Esophagus squamous epithelium (tissue), 5 donors: ENCODE data around the gene DAPK1. TPM values are rescaled to one million over a fixed set of nuclear protein-coding genes. Genes with fewer than 3 reads are reported as not detected.

Experiments used
- DNase-seq: peaks from one replicate; lab custom pipeline; 2025; lab: John Stamatoyannopoulos, UW
- H3K27ac ChIP-seq, 4 donors: fragments of 200-600 bp; sonication (generic); one replicate each; pipeline ENCODE4 v1.5.1; 2016 to 2019; ENCODE audit warnings: mild to moderate bottlenecking in 1 of 4
- H3K27me3 ChIP-seq, 4 donors: fragments of 200-600 bp; sonication (generic); 1 replicate in 3 of 4; 2 replicates in 1 of 4; pipeline versions ENCODE4 v1.5.1 to v1.6.0; 2017 to 2021; ENCODE audit warnings: antibody characterized with exemption in 1 of 4
- H3K36me3 ChIP-seq, 3 donors: fragments of 200-600 bp; sonication (generic); one replicate each; pipeline ENCODE4 v1.5.1; 2016 to 2019
- H3K4me1 ChIP-seq, 3 donors: fragments of 200-600 bp; sonication (generic); one replicate each; pipeline ENCODE4 v1.5.1; 2017 to 2019
- H3K4me3 ChIP-seq, 4 donors: fragments of 200-600 bp; sonication (generic); 1 replicate in 3 of 4; 2 replicates in 1 of 4; pipeline ENCODE4 v1.5.1; 2016 to 2019; ENCODE audit warnings: mild to moderate bottlenecking in 2 of 4, moderate library complexity in 1 of 4
- H3K9me3 ChIP-seq, 3 donors: fragments of 200-600 bp; sonication (generic); one replicate each; pipeline ENCODE4 v1.5.1; 2016 to 2019
- CTCF ChIP-seq, 6 experiments: fragments of 450-650 bp in 4 of 6; fragments of 200-600 bp in 2 of 6; sonication (generic) in 2 of 6; IDR thresholded peaks; one replicate each; pipeline ENCODE4 v1.5.1; 2016 to 2019; ENCODE audit warnings: antibody characterized with exemption in 6 of 6, mild to moderate bottlenecking in 4 of 6, moderate library complexity in 4 of 6
- POLR2A ChIP-seq, 4 donors: fragments of 450-650 bp; IDR thresholded peaks; one replicate each; pipeline ENCODE4 v1.6.1; 2017; ENCODE audit warnings: antibody characterized with exemption in 4 of 4, mild to moderate bottlenecking in 4 of 4, moderate library complexity in 3 of 4
- WGBS, 2 donors: methylation state at CpG; one replicate each; pipeline ENCODE4 v1.1.5; 2018; 5-methylcytosine and 5-hydroxymethylcytosine counted together
- intact Hi-C: fragments of 100-400 bp; cut with DNase I; formaldehyde crosslinking; loops from one replicate; pipeline ENCODE4 v1.15.0; 2022
- total RNA-seq, 4 donors: library from RNA; depleted of rRNA; stranded (reverse); fragments of >200 nt; gene quantifications; one replicate each; pipeline ENCODE4 v1.1.0, GENCODE V29; 2016
- donor health status: DM: yes; HTN: yes; CAD: no.

The DAPK1 gene
- total RNA-seq, 4 donors from 2014 or later: 2.2 to 14.5 (median 5.5) TPM

- Histone ChIP-seq H3K9me3 (no peaks in the 10 kb centered on the region), H3K36me3 (no peaks in the 10 kb centered on the region), H3K27ac (peak overlapping the region in 2 of 4 donors; percentile 9 to 68), H3K27me3 (peaks cover 0 to 28% (median 4%) of the 10 kb centered on the region in 4 donors), H3K4me1 (peaks cover 7 to 48% (median 10%) of the 10 kb centered on the region in 3 donors), H3K4me3 (no peak overlapping the region)
- 50 to 60% methylated on average over 1 of the region's 1 CpG for WGBS, 2 donors
- intact Hi-C loops: no loop called here
- no peak for DNase-seq
- TF ChIP-seq POLR2A (IDR thresholded peaks at IDR 0.05) (no peak), CTCF (IDR thresholded peaks at IDR 0.05) (no peak)
Observed at GRCh38 chr9:87501806-87502205, 4.1 kb downstream of the DAPK1 start.

- peaks cover 0 to 20% (median under 1%) of the 10 kb centered on the region in 4 donors for H3K27me3 ChIP-seq
- no peak for DNase-seq
- 49 to 55% methylated on average over 7 of the region's 7 CpGs for WGBS, 2 donors
- H3K4me1 ChIP-seq: peaks cover 6 to 40% (median 7%) of the 10 kb centered on the region in 3 donors
- peak overlapping the region in 2 of 4 donors; percentile 9 to 68 for H3K27ac ChIP-seq
- H3K36me3 ChIP-seq: no peaks in the 10 kb centered on the region
- intact Hi-C loops: no loop called here
- no peaks in the 10 kb centered on the region for H3K9me3 ChIP-seq
- no peak overlapping the region for H3K4me3 ChIP-seq
- TF ChIP-seq POLR2A (IDR thresholded peaks at IDR 0.05) (no peak), CTCF (IDR thresholded peaks at IDR 0.05) (no peak)
Observed at GRCh38 chr9:87502391-87503221, 4.9 kb downstream of the DAPK1 start.

GRCh38 chr9:87503430-87503829, 5.8 kb downstream of the DAPK1 start:
- Histone ChIP-seq H3K9me3 (no peaks in the 10 kb centered on the region), H3K4me3 (no peak overlapping the region), H3K27ac (no peak overlapping the region), H3K4me1 (peaks cover 0 to 32% (median under 1%) of the 10 kb centered on the region in 3 donors), H3K27me3 (peaks cover 0 to 12% (median 0%) of the 10 kb centered on the region in 4 donors), H3K36me3 (no peaks in the 10 kb centered on the region)
- TF ChIP-seq CTCF (IDR thresholded peaks at IDR 0.05) (no peak), POLR2A (IDR thresholded peaks at IDR 0.05) (no peak)
- no peak for DNase-seq
- intact Hi-C loops: no loop called here
- WGBS, 2 donors: 81 to 88% methylated on average over 2 of the region's 2 CpGs

GRCh38 chr9:87503927-87504326, 6.3 kb downstream of the DAPK1 start:
- Histone ChIP-seq H3K27me3 (peaks cover 0 to 7% (median 0%) of the 10 kb centered on the region in 4 donors), H3K36me3 (no peaks in the 10 kb centered on the region), H3K4me3 (no peak overlapping the region), H3K27ac (no peak overlapping the region), H3K9me3 (no peaks in the 10 kb centered on the region), H3K4me1 (peaks cover 0 to 27% (median 0%) of the 10 kb centered on the region in 3 donors)
- intact Hi-C loops: no loop called here
- WGBS, 2 donors: 48 to 54% methylated on average over 5 of the region's 5 CpGs
- TF ChIP-seq POLR2A (IDR thresholded peaks at IDR 0.05) (no peak), CTCF (IDR thresholded peaks at IDR 0.05) (no peak)
- DNase-seq: no peak

GRCh38 chr9:87504938-87505337, 7.3 kb downstream of the DAPK1 start:
- no peaks in the 10 kb centered on the region for H3K27me3 ChIP-seq
- intact Hi-C loops: no loop called here
- no peaks in the 10 kb centered on the region for H3K36me3 ChIP-seq
- no peak for TF ChIP-seq POLR2A (IDR thresholded peaks at IDR 0.05)
- no peak for TF ChIP-seq CTCF (IDR thresholded peaks at IDR 0.05)
- H3K9me3 ChIP-seq: no peaks in the 10 kb centered on the region
- H3K27ac ChIP-seq: no peak overlapping the region
- H3K4me1 ChIP-seq: peaks cover 0 to 27% (median 0%) of the 10 kb centered on the region in 3 donors
- DNase-seq: no peak
- H3K4me3 ChIP-seq: no peak overlapping the region
